ENCODE results near the gene VAV2. TPM values are rescaled to one million over a fixed set of nuclear protein-coding genes. Genes with fewer than 3 reads are reported as not detected.

The VAV2 gene
- total and polyA plus RNA-seq, 2 of the 4 experiments (the other 2 are of a cell fraction), result 10.8 to 13.4 TPM

DNA sequence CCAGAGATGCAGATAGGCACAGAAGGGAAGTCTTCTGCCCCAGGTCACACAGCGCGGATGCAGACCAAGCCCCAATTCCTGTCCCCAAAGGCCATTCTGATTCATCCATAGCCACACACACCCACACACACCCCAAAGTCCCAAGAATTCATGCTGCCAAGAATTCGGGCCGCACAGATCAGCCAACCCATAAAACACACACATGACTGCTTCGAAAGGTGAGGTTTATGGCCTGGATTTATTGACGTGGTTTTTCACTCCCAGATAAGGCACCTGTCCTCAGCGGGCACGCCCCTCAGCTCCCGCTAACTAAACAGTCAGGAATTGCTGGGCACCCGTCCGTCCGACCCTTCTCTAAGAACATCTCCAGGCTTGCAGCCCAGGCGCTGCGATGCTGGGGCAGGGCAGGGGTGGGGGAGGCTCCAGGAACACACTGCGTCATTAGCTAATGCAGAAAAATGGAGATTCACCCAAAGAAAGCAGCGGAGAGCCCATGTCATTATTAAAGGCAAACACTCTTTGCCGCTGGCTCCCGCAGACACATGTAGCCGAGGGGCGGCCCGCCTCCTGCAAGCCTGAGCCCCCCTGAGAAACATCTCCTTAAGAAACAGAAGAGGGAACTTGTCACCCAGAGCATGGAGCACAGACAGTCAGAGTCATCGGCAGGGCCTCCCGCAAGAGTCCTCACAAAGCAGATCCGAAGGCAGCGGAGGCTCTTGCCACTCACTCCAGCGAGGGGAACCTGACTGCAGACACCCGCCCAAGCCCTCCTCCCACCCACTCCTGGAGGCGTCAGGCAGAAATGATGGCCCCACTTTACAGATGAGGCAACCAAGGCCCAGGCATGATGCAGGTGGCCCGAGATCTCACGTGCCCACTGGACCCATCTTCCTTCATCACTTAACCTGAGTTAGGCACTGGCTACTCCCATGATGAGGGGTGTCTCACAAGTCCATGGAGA lies 19.9 kb downstream of the VAV2 start (continued):
- TF ChIP-seq ELK1 (IDR thresholded peaks at IDR 0.05; ENCODE audit: borderline replicate concordance, low read depth, low read length), result no peak
